SJCRH30 (cell line): ENCODE data around the gene PEX11G. TPM values are rescaled to one million over a fixed set of nuclear protein-coding genes. Genes with fewer than 3 reads are reported as not detected.

Source experiments
- DNase-seq, 2 experiments: peaks; one replicate each; pipeline ENCODE4 v3.0.0-alpha.2; 2015 to 2020
- H3K27ac ChIP-seq: fragments of 250-450 bp; sonication (Bioruptor Pico); 2 replicates; pipeline ENCODE4 v1.5.1; 2020; ENCODE audit warnings: mild to moderate bottlenecking, moderate library complexity
- H3K27me3 ChIP-seq: fragments of 250-450 bp; sonication (Bioruptor Pico); 2 replicates; pipeline ENCODE4 v1.5.1; 2020; ENCODE audit warnings: mild to moderate bottlenecking, moderate library complexity
- H3K36me3 ChIP-seq: fragments of 250-450 bp; sonication (Bioruptor Pico); 2 replicates; pipeline ENCODE4 v1.5.1; 2020; ENCODE audit warnings: mild to moderate bottlenecking, moderate library complexity
- H3K4me1 ChIP-seq: fragments of 250-450 bp; sonication (Bioruptor Pico); 2 replicates; pipeline ENCODE4 v1.5.1; 2020; ENCODE audit warnings: mild to moderate bottlenecking, moderate library complexity
- H3K4me3 ChIP-seq: fragments of 250-450 bp; sonication (Bioruptor Pico); 2 replicates; pipeline ENCODE4 v1.5.1; 2020; ENCODE audit warnings: mild to moderate bottlenecking, moderate library complexity
- H3K9me3 ChIP-seq: fragments of 250-450 bp; sonication (Bioruptor Pico); replicated peaks from 2 replicates; pipeline ENCODE4 v1.5.1; 2020; ENCODE audit warnings: mild to moderate bottlenecking, moderate library complexity
- total RNA-seq: library from RNA; depleted of rRNA; stranded (reverse); fragments of >200 nt; shearing (Covaris generic); gene quantifications from 2 replicates; pipeline ENCODE4 v1.2.3, GENCODE V29; 2014; rRNA removed

The PEX11G gene
- total RNA-seq: not detected in 2 replicates

- H3K4me1 ChIP-seq: no peaks in the 10 kb centered on the region
- no peaks in the 10 kb centered on the region for H3K9me3 ChIP-seq
These were observed at the start of gene PEX11G for GRCh38 chr19:7488736-7489353. Gene PEX11G (minus strand): TSS chr19:7489035. CDS start chr19:7489010, 25 bp downstream.

GRCh38 chr19:7535998-7536695 is 47.3 kb upstream of the PEX11G start:
- no peaks in the 10 kb centered on the region for H3K27me3 ChIP-seq

More at GRCh38 chr19:7488736-7489353, at the start of gene PEX11G:
- peak; percentile 78 to 81 for DNase-seq
- Histone ChIP-seq H3K27me3 (no peaks in the 10 kb centered on the region), H3K27ac (peak within 1 kb of the TSS; percentile 25; the same call in 1 of the 2 replicates), H3K4me3 (peak within 1 kb of the TSS; percentile 64), H3K36me3 (no peaks in the 10 kb centered on the region)

DNA sequence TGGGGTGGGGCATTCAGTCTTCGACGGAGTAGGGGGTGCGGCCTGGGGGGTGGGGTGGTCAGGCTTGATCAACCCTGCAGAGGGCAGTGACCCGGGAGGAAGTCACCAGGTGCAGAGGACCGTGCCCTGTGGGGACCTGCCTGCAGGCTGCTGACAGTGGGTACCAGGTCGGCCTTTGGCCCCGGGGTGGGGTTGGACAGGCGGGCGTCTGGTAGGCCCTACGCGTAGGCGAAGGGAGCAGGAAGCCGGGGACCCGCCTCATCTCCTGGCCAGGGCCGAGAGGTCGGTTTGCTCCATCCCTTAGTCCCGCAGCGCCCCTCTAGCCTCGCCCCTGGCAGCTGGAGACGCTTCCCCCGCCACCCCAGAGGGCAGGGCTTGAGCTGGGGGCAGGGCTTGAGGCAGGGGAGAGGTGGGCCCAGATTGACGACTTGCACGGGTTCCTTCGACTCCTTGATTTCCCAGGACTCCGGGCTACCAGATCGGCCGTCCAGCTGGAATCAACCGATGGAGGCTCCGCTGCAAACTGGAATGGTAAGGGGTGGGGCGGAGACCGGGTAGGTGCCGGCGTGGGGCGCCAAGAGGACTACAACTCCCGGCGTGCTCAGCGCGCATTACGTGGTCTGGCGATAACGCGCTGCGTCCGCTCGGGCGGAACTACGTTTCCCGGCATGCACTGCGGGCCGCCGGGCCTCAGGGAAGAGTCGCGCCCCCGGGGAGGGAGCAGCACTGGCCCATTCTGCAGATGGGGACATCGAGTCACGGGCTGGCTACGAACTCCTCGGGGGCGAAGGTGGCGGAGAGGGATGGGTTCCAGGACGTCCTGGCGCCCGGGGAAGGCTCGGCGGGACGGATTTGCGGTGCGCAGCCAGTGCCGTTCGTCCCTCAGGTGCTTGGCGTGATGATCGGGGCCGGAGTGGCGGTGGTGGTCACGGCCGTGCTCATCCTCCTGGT is 46.5 kb upstream of the PEX11G start, which contains the start of gene PNPLA6:
TSS of gene PNPLA6 (plus strand) at position 671 of the 951 bp plus-strand sequence. CDS start at position 743, 72 bp downstream.
- Histone ChIP-seq H3K27me3 (no peaks in the 10 kb centered on the region), H3K4me3 (peak within 1 kb of the TSS; percentile 65), H3K36me3 (no peaks in the 10 kb centered on the region), H3K4me1 (no peaks in the 10 kb centered on the region), H3K9me3 (no peaks in the 10 kb centered on the region), H3K27ac (peak within 1 kb of the TSS; percentile 37; the same call in 1 of the 2 replicates)
- DNase-seq: peak; percentile 91

More at GRCh38 chr19:7535998-7536695, 47.3 kb upstream of the PEX11G start:
- no peaks in the 10 kb centered on the region for H3K4me1 ChIP-seq
- no peak overlapping the region for H3K27ac ChIP-seq
- H3K9me3 ChIP-seq: no peaks in the 10 kb centered on the region
- H3K4me3 ChIP-seq: peak overlapping the region; percentile 65
- no peak for DNase-seq
- H3K36me3 ChIP-seq: no peaks in the 10 kb centered on the region

- H3K27ac ChIP-seq: peak overlapping the region; percentile 55; the same call in 1 of the 2 replicates
- peak; percentile 57 to 68 for DNase-seq
- H3K27me3 ChIP-seq: no peaks in the 10 kb centered on the region
- H3K9me3 ChIP-seq: no peaks in the 10 kb centered on the region
- H3K4me1 ChIP-seq: no peaks in the 10 kb centered on the region
- H3K36me3 ChIP-seq: no peaks in the 10 kb centered on the region
- peak overlapping the region; percentile 65 for H3K4me3 ChIP-seq
These were observed 45.8 kb upstream of the PEX11G start for GRCh38 chr19:7534531-7535046.

GRCh38 chr19:7533925-7534480 is 45.2 kb upstream of the PEX11G start:
- H3K27ac ChIP-seq: peak overlapping the region; percentile 55
- H3K36me3 ChIP-seq: no peaks in the 10 kb centered on the region
- H3K4me3 ChIP-seq: peak overlapping the region; percentile 65
- DNase-seq: peak; percentile 76 to 84
- no peaks in the 10 kb centered on the region for H3K9me3 ChIP-seq
- H3K4me1 ChIP-seq: no peaks in the 10 kb centered on the region
- H3K27me3 ChIP-seq: no peaks in the 10 kb centered on the region

- H3K4me1 ChIP-seq: no peaks in the 10 kb centered on the region
- H3K4me3 ChIP-seq: peak overlapping the region; percentile 65
- H3K36me3 ChIP-seq: no peaks in the 10 kb centered on the region
- no peaks in the 10 kb centered on the region for H3K9me3 ChIP-seq
- DNase-seq: peak in 1 of 2 experiments; percentile 10
- H3K27me3 ChIP-seq: no peaks in the 10 kb centered on the region
- H3K27ac ChIP-seq: peak overlapping the region; percentile 55
These were observed 44.5 kb upstream of the PEX11G start for GRCh38 chr19:7533281-7533885.

GRCh38 chr19:7529610-7530490 is 41.0 kb upstream of the PEX11G start:
- Histone ChIP-seq H3K27me3 (no peaks in the 10 kb centered on the region), H3K36me3 (no peaks in the 10 kb centered on the region), H3K4me1 (no peaks in the 10 kb centered on the region), H3K9me3 (no peaks in the 10 kb centered on the region), H3K4me3 (no peak overlapping the region), H3K27ac (no peak overlapping the region)
- DNase-seq: no peak

DNA sequence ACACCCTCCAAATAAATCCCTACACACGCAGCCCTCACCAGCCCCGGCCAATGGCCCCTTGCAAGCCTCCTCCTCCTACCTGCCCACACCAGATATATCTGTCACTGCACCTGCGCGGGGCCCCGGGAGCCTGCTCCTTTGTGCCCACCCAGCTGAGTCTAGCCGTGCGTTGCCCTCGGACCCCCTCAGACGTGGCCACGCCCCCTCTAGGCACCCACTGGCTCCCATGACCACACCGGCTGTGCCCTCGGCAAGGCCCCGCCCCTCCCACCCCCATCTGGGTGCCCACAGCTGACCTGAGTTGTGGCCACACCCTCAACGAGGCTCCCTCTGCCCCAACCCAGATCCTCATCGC is 40.4 kb upstream of the PEX11G start:
- Histone ChIP-seq H3K4me1 (no peaks in the 10 kb centered on the region), H3K36me3 (no peaks in the 10 kb centered on the region), H3K4me3 (no peak overlapping the region), H3K27ac (no peak overlapping the region), H3K9me3 (no peaks in the 10 kb centered on the region), H3K27me3 (no peaks in the 10 kb centered on the region)
- DNase-seq: no peak

DNA sequence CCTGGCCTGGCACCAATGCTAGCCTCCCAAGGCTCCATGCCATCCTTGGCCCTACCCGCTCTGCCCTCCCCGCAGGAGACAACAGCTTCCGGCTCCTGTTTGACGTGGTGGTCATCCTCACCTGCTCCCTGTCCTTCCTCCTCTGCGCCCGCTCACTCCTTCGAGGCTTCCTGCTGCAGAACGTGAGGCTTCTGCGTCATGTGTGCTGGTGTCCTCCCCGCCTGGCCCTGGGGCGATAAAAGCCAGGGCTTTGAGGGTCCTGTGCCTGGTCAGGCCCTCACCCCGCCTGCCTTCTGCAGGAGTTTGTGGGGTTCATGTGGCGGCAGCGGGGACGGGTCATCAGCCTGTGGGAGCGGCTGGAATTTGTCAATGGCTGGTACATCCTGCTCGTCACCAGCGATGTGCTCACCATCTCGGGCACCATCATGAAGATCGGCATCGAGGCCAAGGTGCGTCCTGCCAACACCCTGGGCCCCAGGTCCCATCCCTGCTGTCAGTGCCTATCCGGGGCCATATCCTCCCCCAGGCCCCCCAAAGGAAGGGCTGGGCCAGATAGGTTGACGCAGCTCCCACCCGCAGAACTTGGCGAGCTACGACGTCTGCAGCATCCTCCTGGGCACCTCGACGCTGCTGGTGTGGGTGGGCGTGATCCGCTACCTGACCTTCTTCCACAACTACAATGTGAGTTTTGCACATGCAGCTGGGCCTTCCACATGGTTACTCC is 39.8 kb upstream of the PEX11G start:
- Histone ChIP-seq H3K4me3 (no peak overlapping the region), H3K9me3 (no peaks in the 10 kb centered on the region), H3K4me1 (no peaks in the 10 kb centered on the region), H3K36me3 (no peaks in the 10 kb centered on the region), H3K27ac (no peak overlapping the region), H3K27me3 (no peaks in the 10 kb centered on the region)
- no peak for DNase-seq

GRCh38 chr19:7528192-7528519 is 39.3 kb upstream of the PEX11G start:
- H3K27ac ChIP-seq: no peak overlapping the region
- no peak overlapping the region for H3K4me3 ChIP-seq
- H3K4me1 ChIP-seq: peaks cover 4% of the 10 kb centered on the region; the same call in 1 of the 2 replicates
- no peaks in the 10 kb centered on the region for H3K36me3 ChIP-seq
- H3K9me3 ChIP-seq: no peaks in the 10 kb centered on the region
- no peak for DNase-seq
- H3K27me3 ChIP-seq: no peaks in the 10 kb centered on the region

DNA sequence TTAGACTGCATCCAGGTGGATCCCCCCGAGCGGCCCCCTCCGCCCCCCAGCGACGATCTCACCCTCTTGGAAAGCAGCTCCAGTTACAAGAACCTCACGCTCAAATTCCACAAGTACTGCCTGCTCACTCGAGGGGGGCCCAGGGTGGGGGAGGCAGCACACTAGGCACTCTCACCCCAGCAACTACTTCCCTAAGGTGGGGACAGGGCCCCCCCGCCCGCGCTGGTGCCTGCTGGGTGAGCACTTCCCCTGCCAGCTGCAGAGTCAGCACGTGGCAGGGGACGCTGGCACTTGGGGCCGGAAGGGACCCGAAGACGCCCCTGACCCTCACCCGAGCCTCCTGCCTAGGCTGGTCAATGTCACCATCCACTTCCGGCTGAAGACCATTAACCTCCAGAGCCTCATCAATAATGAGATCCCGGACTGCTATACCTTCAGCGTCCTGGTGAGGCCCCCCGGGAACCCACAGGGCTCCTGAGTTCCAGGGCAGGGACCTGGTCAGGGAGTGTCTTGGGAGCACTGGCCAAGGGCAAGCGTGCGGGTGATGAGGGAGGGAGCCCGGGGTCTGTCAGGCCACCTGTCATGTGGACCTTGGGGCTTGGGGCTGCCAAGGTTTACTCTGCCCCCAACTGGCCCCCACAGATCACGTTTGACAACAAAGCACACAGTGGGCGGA is 38.8 kb upstream of the PEX11G start:
- H3K36me3 ChIP-seq: no peaks in the 10 kb centered on the region
- no peak overlapping the region for H3K4me3 ChIP-seq
- DNase-seq: no peak

More for the DNA sequence above, 38.8 kb upstream of the PEX11G start:
- no peaks in the 10 kb centered on the region for H3K9me3 ChIP-seq
- no peak overlapping the region for H3K27ac ChIP-seq
- H3K27me3 ChIP-seq: no peaks in the 10 kb centered on the region
- peaks cover 4% of the 10 kb centered on the region; the same call in 1 of the 2 replicates for H3K4me1 ChIP-seq
